GM12872 (cell line): Measurements from ENCODE around the gene CCNI.

Source experiments
- TF ChIP-seq, protein P1 (sequence below): IDR thresholded peaks from 3 replicates; pipeline ENCODE4 v1.5.1; 2011; ENCODE audit warnings: low read depth, mild to moderate bottlenecking, low read length, moderate library complexity; ENCODE audit not compliant: insufficient read depth

The CCNI gene

DNA sequence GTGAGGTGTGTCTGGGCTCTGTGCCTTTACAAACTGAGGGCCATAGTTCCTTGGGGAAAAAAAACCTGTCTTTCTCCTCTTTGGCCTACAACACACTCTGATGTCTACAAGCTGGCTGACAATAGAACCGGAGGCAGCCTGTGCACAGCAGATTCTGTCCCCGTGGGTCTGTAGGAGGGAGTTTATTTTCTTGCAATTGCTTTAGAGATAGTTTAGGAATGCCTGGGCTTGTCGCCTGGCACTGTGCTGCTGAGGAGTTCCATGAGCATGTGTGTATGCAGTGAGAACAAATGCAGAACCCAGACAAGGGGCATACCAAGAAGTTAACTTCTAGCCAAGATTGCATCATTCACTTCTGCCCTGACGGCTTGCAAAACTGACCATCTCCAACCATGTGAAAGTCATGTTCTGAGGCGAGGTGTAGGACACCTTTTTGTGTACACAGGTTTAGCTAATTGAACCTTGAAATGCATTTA is 54.1 kb downstream of the CCNI start:
- TF ChIP-seq, protein P1, sequence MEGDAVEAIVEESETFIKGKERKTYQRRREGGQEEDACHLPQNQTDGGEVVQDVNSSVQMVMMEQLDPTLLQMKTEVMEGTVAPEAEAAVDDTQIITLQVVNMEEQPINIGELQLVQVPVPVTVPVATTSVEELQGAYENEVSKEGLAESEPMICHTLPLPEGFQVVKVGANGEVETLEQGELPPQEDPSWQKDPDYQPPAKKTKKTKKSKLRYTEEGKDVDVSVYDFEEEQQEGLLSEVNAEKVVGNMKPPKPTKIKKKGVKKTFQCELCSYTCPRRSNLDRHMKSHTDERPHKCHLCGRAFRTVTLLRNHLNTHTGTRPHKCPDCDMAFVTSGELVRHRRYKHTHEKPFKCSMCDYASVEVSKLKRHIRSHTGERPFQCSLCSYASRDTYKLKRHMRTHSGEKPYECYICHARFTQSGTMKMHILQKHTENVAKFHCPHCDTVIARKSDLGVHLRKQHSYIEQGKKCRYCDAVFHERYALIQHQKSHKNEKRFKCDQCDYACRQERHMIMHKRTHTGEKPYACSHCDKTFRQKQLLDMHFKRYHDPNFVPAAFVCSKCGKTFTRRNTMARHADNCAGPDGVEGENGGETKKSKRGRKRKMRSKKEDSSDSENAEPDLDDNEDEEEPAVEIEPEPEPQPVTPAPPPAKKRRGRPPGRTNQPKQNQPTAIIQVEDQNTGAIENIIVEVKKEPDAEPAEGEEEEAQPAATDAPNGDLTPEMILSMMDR = no peak

DNA sequence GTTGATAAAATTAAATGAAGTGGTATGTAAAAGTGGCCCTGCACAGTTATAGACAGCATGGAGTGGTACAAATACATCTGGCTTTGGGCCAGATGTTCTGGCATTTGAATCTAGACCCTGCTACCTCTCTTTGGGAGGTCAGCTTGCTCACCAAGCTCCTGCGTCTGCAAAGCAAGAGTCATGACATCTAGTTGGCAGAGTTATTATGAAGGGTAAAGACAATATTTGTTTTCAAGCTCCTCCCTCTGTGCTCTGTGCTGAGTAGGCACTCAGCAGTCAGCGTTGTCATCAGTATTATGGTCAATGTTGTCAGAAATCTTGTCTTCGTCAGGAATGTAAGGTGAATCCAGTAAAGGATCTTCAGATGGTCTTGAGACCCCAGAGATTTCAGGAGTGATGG is 55.8 kb downstream of the CCNI start:
- TF ChIP-seq, protein P1 = no peak

DNA sequence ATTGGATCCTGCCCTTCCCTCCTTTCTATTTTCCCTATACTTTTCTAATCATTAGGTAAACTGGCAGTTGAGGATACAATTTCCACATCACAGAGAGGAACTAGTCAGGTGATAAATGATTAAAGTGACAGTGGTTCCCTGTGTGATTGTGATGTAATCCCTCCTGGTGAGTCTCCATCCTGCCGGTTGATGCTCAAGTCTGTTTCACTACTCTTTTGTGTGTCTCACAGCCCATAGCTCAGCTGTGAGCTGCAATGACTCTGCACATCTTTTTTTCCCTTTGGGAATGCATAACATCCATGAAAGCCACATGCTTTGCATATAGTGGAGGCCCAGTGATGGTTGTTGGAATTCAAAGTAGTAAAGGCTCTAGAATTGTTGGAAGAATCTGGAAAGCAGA is 60.4 kb downstream of the CCNI start:
- TF ChIP-seq, protein P1 = no peak

DNA sequence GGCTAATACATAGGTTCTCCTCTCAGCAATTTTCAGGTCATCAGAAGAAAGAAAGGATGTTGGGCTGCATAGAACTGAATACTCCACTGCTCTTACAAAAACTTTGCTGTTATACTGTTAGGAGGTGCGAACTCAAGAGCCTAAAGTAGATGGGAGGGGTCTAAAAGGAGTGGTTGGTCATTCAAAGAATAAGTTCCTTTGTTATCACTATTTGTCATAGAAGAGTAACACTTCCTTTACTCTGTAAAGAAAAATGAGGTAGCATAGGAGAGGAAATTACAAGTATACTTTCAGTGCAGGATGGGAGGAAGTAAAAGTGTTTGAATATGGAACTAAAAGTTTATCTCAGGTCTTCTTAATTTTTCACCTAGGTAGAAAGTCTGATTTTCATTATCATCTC is 61.5 kb downstream of the CCNI start:
- TF ChIP-seq, protein P1 = no peak

DNA sequence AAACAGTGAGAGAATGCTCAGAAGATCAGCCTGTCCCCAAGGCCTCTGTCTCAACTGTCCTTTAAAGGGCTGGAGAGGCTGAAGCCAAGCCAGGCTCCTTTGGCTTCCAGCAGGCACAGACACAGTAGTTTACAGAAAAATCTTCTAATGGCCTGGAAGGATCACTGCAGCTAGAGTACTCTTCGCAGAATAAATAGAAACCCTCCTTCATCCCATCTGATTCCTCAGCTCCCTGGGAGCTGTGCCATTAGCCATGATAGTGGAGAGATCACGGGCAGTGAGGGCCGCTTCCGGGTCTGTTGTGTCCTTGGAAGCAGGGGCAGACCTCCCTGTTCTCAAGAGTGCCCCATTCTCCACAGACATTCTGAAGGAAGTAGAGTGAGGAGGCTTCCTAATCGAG is 63.1 kb downstream of the CCNI start:
- TF ChIP-seq, protein P1 = no peak

DNA sequence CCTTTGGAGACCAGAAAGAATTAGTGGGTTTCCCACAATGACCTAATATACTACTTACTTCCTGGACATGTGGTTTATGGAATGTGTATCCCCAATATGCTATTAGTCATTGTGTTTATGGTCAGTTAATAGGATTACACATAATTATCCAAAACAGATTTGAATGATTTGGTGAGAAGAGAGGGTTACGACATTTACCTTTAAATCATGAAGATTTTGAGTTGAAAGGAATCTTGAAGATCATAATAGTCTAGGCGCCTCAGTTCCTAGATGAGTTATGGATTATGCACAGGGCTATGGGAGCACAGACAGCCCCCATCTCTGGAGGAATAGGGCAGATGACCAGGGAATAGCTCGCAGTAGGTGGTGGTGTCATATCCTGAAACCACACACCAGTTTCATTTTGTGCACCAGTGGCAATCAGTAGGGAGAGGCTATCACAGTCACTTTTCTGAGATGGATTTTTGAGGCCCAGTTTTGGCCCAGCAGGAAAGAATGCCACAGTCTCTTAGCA is 64.9 kb downstream of the CCNI start:
- TF ChIP-seq, protein P1 = no peak

DNA sequence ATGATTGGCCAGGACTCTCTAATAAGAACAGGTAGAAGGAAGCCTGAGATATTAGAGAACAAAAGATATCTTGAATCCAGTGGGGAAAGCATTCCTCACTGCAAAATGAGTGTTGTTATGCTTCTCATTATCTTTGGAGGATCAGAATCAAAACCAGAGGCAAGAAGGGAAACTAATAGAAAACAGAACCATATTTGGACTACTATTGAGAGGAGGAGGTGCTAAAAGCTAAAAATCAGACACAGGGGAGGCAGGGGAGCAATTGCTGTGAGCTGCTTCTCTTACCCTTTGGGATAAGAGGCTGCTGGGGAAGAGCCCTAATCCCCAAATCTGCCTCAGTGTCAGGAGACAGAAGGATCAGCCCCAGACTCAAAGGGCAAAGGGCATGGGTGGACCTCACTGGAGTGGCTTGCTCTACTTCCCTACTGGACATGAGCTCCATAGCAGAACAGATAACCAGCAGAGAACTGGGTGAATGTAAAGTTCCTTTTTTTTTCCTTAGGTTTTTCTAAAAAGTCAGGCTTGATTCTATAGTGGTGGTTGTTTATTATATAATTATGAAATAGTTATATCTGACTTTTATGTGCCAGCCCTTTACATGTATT is 66.2 kb downstream of the CCNI start:
- TF ChIP-seq, protein P1 = no peak
